ENCODE measurements around the gene HSPD1. TPM values are rescaled to one million over a fixed set of nuclear protein-coding genes. Genes with fewer than 3 reads are reported as not detected.
A peak's percentile ranks its signal among the peaks of the same experiment; 100 is the strongest.

HSPD1 gene
- total and polyA plus RNA-seq, 12 donors: 83.5 to 176 (median 135) TPM

DNA sequence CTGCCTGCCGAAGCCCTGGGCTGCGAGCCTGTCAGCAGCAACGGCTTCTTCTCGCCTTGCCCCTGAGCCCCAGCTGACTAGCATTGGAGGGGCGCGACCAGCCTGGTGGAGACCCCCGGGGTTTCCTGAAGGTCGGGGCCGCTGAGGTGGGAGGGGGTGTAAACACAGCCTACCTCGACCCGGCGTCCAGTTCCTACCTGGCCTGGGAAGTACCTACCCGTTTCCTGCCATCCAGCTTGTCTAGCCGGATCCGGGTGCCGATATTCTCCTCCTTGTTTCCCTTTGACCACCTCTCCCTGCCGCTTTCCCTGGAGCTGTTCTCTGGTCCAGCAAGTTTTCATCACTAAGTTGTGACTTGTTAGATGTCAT lies 16.7 kb upstream of the HSPD1 start:
- TF ChIP-seq, protein P1, sequence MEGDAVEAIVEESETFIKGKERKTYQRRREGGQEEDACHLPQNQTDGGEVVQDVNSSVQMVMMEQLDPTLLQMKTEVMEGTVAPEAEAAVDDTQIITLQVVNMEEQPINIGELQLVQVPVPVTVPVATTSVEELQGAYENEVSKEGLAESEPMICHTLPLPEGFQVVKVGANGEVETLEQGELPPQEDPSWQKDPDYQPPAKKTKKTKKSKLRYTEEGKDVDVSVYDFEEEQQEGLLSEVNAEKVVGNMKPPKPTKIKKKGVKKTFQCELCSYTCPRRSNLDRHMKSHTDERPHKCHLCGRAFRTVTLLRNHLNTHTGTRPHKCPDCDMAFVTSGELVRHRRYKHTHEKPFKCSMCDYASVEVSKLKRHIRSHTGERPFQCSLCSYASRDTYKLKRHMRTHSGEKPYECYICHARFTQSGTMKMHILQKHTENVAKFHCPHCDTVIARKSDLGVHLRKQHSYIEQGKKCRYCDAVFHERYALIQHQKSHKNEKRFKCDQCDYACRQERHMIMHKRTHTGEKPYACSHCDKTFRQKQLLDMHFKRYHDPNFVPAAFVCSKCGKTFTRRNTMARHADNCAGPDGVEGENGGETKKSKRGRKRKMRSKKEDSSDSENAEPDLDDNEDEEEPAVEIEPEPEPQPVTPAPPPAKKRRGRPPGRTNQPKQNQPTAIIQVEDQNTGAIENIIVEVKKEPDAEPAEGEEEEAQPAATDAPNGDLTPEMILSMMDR (IDR thresholded peaks at IDR 0.05): no peak
- Histone ChIP-seq H3K4me1 (peaks cover 0 to 43% (median 30%) of the 10 kb centered on the region in 9 donors), H3K27me3 (no peaks in the 10 kb centered on the region), H3K27ac (peak overlapping the region; percentile 90 to 99 (median 94)), H3K4me3 (peak overlapping the region; percentile 78 to 96 (median 84)), H3K9me3 (peaks cover 0 to 4% (median 0%) of the 10 kb centered on the region in 11 donors), H3K36me3 (peaks cover 0 to 11% (median 0%) of the 10 kb centered on the region in 9 donors)
- ATAC-seq: peak in 6 of 8 donors; percentile 3 to 26 (median 6)
- WGBS, 2 donors: 0% methylated on average over 17 of the region's 17 CpGs
- no peak for DNase-seq
- intact Hi-C loops (cut with DNase I): loop anchor here in 5 of 10 donors (5.0 to 10.0 kb wide), 3 partner anchors 156 to 191 kb away; partner anchors contain the start of gene MARS2 (in 5 of the 5)

DNA sequence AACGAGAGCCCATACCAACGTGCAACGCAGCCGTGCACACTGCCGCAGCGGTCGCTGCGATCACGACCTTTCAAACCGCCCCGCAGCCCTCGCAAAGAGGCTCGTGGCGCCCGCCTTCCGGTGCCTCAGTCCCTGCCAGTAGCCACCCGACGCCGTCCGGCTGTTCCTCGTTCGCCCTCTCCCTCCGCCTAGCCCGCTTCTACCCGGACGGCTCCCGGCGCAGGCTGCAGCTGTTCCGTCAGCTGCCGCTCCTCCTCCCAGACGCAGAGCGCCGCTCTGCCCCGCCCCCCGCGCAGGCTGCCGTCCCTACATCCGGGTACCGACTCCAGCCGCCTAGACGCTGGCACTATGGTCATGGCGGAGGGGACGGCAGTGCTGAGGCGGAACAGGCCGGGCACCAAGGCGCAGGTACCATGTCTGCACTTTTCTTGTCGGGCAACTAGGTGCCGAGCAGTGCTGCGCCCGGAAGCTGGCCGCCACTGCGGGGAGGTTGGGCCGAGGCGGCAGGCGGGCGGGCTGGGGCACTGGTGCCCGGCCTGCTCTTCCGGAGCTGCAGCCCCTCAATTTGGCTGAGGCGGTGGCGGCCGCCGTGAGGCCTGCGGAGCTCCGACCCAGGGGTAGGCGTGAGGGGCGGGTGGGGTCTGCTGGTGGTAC lies 16.2 kb upstream of the HSPD1 start, which contains the start of gene MOB4:
MOB4 (plus strand) TSS at position 328 of the 654 bp plus-strand sequence; CDS start at position 349, 21 bp downstream.
- peaks cover 0 to 43% (median 30%) of the 10 kb centered on the region in 9 donors for H3K4me1 ChIP-seq
- peaks cover 0 to 8% (median 0%) of the 10 kb centered on the region in 9 donors for H3K36me3 ChIP-seq
- DNase-seq (peak; percentile 95 to 97), ATAC-seq (peak; percentile 98 to 100 (median 99))
- peak within 1 kb of the TSS; percentile 78 to 96 (median 84) for H3K4me3 ChIP-seq
- intact Hi-C loops (cut with DNase I): loop anchor here in 8 of 10 donors (1.0 to 10.0 kb wide), 5 partner anchors 15 to 191 kb away; partner anchors contain the start of genes HSPE1 (in 6 of the 8) and MARS2 (in 5 of the 8)
- peak within 1 kb of the TSS; percentile 90 to 99 (median 94) for H3K27ac ChIP-seq
- WGBS, 2 donors: 0% methylated on average over 65 to 66 of the region's 66 CpGs
- TF ChIP-seq, protein P1 (IDR thresholded peaks at IDR 0.05): peak in 1 of 9 donors; percentile 23
- no peaks in the 10 kb centered on the region for H3K27me3 ChIP-seq
- H3K9me3 ChIP-seq: peaks cover 0 to under 1% (median 0%) of the 10 kb centered on the region in 11 donors

DNA sequence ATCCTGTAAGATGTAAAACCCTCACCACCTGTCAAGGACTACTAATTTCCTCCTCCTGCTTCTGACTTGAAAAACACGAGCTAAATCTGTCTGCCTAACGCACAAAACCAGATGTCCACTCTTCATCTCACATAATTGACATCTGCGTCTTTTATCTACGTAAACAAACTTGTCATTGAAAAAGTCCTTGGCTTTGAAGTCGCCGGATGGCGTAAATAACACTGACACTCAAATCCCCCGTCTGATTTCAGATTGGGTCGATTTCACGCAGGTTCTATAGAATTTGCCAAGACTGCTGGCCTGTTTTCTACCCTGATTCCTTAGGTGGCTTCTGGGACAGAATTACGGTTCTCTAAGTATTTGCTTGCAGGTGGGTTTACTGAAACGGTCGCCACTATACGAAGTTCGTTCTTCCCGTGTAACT lies 15.7 kb upstream of the HSPD1 start:
- Histone ChIP-seq H3K27ac (peak overlapping the region; percentile 90 to 99 (median 94)), H3K9me3 (no peaks in the 10 kb centered on the region), H3K4me1 (peaks cover 0 to 43% (median 30%) of the 10 kb centered on the region in 9 donors), H3K4me3 (peak overlapping the region; percentile 78 to 96 (median 84)), H3K36me3 (peaks cover 0 to 3% (median 0%) of the 10 kb centered on the region in 9 donors), H3K27me3 (no peaks in the 10 kb centered on the region)
- TF ChIP-seq, protein P1 (IDR thresholded peaks at IDR 0.05): no peak
- 1% methylated on average over 16 of the region's 16 CpGs for WGBS, 2 donors
- peak in 6 of 8 donors; percentile 1 to 39 (median 24) for ATAC-seq
- intact Hi-C loops (cut with DNase I): loop anchor here in 8 of 10 donors (1.0 to 10.0 kb wide), 5 partner anchors 15 to 192 kb away; partner anchors contain the start of genes HSPE1 (in 6 of the 8) and MARS2 (in 5 of the 8)
- no peak for DNase-seq

DNA sequence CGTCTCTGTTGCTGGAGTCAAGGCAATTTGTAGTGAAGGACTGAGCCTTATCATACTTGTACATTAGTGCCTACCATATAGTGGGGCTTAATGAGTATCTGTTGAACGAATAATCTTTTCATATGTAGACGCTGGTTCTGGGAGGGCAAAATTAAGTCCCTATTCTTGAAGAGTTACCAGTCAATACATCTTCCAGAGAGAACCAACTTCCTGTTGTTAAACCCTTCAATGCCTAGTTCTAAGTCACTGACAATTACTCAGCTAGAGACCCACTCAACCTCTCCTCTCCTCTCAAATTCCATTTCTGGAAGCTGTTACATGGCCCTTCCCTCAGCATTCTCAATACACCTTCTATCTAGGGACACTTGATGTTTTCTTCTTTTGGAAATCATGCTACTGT lies 15.1 kb upstream of the HSPD1 start:
- intact Hi-C loops (cut with DNase I): loop anchor here in 8 of 10 donors (1.0 to 10.0 kb wide), 6 partner anchors 11 to 193 kb away; partner anchors contain the start of genes HSPE1 (in 6 of the 8) and MARS2 (in 5 of the 8)
- 62 to 67% methylated on average over 3 of the region's 3 CpGs for WGBS, 2 donors

More for the DNA sequence above, 15.1 kb upstream of the HSPD1 start:
- H3K36me3 ChIP-seq: no peaks in the 10 kb centered on the region
- TF ChIP-seq, protein P1 (IDR thresholded peaks at IDR 0.05): no peak
- DNase-seq (no peak), ATAC-seq (no peak)
- peak overlapping the region; percentile 90 to 99 (median 94) for H3K27ac ChIP-seq
- no peaks in the 10 kb centered on the region for H3K27me3 ChIP-seq
- peaks cover 0 to 43% (median 30%) of the 10 kb centered on the region in 9 donors for H3K4me1 ChIP-seq
- H3K9me3 ChIP-seq: no peaks in the 10 kb centered on the region
- peak overlapping the region in 8 of 10 donors; percentile 78 to 96 (median 84) for H3K4me3 ChIP-seq
